ENCODE measurements around the gene RBMX.

DNA sequence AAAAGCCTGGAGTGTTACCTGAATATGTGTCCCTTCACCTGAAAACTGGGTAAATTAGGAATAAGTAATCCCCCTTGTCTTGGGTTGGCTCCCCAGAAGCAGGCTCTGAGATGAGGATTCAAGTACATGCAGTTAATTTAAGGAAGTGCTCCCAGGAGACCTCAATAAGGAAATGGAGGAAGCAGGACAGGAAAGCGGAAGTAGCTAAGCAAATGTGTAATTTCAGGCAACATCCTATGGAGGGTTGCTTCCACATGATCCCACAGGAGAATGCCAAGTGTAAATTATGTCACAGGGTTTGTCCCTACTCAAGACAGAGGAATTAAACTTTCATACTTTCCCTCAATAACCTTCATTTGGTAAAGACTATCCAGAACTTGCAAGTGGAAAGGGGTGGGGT, 51.7 kb downstream of the RBMX start:
- TF ChIP-seq YY1 (IDR thresholded peaks at IDR 0.05; ENCODE audit: low read depth) (no peak), FOXM1 (IDR thresholded peaks at IDR 0.05; ENCODE audit: borderline replicate concordance, low read depth) (no peak)
